Measurements from ENCODE around the gene LYPD8. TPM values are rescaled to one million over a fixed set of nuclear protein-coding genes. Genes with fewer than 3 reads are reported as not detected.

Gene LYPD8
- total RNA-seq, 1 donor from 2014 or later = not detected

DNA sequence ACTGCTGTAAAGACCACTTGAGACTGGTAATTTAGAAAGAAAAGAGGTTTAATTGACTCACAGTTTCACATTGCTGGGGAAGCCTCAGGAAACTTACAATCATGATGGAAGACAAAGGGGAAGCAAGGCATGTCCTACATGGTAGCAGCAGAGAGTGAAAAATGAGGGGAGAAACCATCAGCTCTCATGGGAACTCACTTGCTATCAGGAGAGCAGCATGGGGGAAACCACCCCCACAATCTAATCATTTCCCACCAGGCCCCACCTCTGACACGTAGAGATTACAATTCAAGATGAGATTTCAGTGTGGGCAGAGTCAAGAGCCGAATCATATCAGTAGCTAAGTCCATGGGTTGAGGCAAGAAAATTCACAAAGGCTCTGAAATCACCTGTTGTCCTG is 23.8 kb upstream of the LYPD8 start:
- DNase-seq (ENCODE audit: low spot score) = no peak
- TF ChIP-seq, protein P1, sequence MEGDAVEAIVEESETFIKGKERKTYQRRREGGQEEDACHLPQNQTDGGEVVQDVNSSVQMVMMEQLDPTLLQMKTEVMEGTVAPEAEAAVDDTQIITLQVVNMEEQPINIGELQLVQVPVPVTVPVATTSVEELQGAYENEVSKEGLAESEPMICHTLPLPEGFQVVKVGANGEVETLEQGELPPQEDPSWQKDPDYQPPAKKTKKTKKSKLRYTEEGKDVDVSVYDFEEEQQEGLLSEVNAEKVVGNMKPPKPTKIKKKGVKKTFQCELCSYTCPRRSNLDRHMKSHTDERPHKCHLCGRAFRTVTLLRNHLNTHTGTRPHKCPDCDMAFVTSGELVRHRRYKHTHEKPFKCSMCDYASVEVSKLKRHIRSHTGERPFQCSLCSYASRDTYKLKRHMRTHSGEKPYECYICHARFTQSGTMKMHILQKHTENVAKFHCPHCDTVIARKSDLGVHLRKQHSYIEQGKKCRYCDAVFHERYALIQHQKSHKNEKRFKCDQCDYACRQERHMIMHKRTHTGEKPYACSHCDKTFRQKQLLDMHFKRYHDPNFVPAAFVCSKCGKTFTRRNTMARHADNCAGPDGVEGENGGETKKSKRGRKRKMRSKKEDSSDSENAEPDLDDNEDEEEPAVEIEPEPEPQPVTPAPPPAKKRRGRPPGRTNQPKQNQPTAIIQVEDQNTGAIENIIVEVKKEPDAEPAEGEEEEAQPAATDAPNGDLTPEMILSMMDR (IDR thresholded peaks at IDR 0.05) = no peak
- H3K4me3 Mint-ChIP-seq (ENCODE audit: unreplicated experiment) = no peak overlapping the region
- H3K27me3 Mint-ChIP-seq (ENCODE audit: low read depth) = no peaks in the 10 kb centered on the region
- H3K27ac Mint-ChIP-seq (ENCODE audit: unreplicated experiment) = no peak overlapping the region
- H3K9me3 Mint-ChIP-seq (ENCODE audit: low read depth) = peaks cover 22% of the 10 kb centered on the region
- no peaks in the 10 kb centered on the region for H3K36me3 Mint-ChIP-seq (ENCODE audit: low read depth)
- no peaks in the 10 kb centered on the region for H3K4me1 Mint-ChIP-seq (ENCODE audit: low read depth)

DNA sequence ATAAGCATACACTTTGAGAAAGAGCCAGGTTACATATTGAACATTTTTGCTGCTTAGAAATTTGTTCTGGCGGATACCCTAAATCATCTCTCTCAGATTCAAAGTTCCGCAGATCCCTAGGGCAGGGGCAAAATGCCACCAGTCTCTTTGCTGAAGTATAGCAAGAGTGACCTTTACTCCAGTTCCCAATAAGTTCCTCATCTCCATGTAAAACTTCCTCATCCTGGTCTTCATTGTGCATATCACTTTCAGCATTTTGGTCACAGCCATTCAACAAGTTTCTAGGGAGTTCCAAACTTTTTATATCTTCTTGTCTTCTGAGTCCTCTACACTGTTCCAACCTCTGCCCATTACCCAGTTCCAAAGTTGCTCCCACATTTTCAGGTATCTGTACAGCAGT is 23.3 kb upstream of the LYPD8 start:
- Mint-ChIP-seq H3K4me3 (ENCODE audit: unreplicated experiment) (no peak overlapping the region), H3K9me3 (ENCODE audit: low read depth) (peaks cover 22% of the 10 kb centered on the region), H3K4me1 (ENCODE audit: low read depth) (no peaks in the 10 kb centered on the region), H3K36me3 (ENCODE audit: low read depth) (no peaks in the 10 kb centered on the region), H3K27ac (ENCODE audit: unreplicated experiment) (no peak overlapping the region), H3K27me3 (ENCODE audit: low read depth) (no peaks in the 10 kb centered on the region)
- TF ChIP-seq, protein P1 (IDR thresholded peaks at IDR 0.05) = no peak
- no peak for DNase-seq (ENCODE audit: low spot score)

DNA sequence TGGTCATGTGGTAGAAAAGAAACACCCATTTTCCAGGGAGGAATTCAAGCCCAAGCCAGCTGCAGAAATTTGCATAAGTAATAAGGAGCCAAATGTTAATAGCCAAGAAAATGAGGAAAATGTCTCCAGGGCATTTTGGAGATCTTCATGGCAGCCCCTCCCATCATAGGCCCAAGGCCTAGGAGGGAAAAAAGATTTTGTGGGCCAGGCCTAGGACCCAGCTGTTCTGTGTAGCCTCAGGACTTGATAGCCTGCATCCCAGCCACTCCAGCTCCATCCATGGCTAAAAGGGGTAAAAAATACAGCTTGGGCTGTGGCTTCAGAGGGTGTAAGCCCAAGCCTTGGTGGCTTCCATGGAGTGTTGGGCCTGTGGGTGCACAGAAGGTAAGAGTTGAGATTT is 21.4 kb upstream of the LYPD8 start:
- Mint-ChIP-seq H3K4me3 (ENCODE audit: unreplicated experiment) (no peak overlapping the region), H3K36me3 (ENCODE audit: low read depth) (no peaks in the 10 kb centered on the region), H3K27me3 (ENCODE audit: low read depth) (peaks cover 4% of the 10 kb centered on the region), H3K4me1 (ENCODE audit: low read depth) (no peaks in the 10 kb centered on the region), H3K27ac (ENCODE audit: unreplicated experiment) (no peak overlapping the region), H3K9me3 (ENCODE audit: low read depth) (peaks cover 22% of the 10 kb centered on the region)
- DNase-seq (ENCODE audit: low spot score) = no peak
- TF ChIP-seq, protein P1 (IDR thresholded peaks at IDR 0.05) = no peak

DNA sequence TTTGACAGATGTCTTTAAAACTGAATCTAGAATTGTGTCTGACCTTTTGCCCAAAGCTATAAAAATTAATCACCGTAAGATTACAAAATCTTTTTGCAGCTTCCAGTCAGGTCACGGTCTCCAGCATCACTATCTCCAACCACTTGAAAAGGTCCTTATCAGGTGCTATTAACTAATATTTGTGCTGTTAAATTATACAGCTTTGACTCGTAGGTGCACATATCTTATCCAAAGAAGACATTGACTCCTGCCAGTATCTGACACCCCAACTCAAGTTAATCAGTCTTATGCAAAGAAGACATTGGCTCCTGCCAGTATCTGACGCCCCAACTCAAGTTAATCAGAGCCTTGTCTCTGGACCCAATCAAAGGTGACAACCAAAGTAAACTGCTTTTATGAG is 19.9 kb upstream of the LYPD8 start:
- H3K36me3 Mint-ChIP-seq (ENCODE audit: low read depth) = no peaks in the 10 kb centered on the region
- no peaks in the 10 kb centered on the region for H3K4me1 Mint-ChIP-seq (ENCODE audit: low read depth)
- TF ChIP-seq, protein P1 (IDR thresholded peaks at IDR 0.05) = no peak
- H3K27ac Mint-ChIP-seq (ENCODE audit: unreplicated experiment) = no peak overlapping the region
- peaks cover 4% of the 10 kb centered on the region for H3K27me3 Mint-ChIP-seq (ENCODE audit: low read depth)
- no peak overlapping the region for H3K4me3 Mint-ChIP-seq (ENCODE audit: unreplicated experiment)
- H3K9me3 Mint-ChIP-seq (ENCODE audit: low read depth) = peaks cover 17% of the 10 kb centered on the region
- no peak for DNase-seq (ENCODE audit: low spot score)

DNA sequence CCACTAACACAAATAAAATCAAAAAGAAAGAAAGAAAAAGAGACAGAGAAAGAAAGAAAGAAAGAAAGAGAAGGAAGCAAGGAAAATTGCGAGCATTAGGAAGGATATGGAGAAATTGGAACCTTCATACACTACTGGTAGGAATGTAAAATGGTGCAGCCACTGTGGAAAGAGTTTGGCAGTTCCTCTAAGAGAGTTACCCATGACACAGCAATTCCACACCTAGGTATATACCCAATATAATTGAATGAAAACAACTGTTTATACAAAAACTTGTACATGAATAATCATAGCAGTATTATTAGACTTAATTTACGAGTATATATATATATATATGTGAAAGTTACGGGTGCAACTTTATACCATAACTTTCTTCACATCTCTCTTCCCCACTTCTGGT is 4.1 kb upstream of the LYPD8 start:
- no peaks in the 10 kb centered on the region for H3K36me3 Mint-ChIP-seq (ENCODE audit: low read depth)
- TF ChIP-seq, protein P1 (IDR thresholded peaks at IDR 0.05) = no peak
- H3K4me1 Mint-ChIP-seq (ENCODE audit: low read depth) = no peaks in the 10 kb centered on the region
- no peak overlapping the region for H3K4me3 Mint-ChIP-seq (ENCODE audit: unreplicated experiment)
- H3K27me3 Mint-ChIP-seq (ENCODE audit: low read depth) = no peaks in the 10 kb centered on the region
- peaks cover 27% of the 10 kb centered on the region for H3K9me3 Mint-ChIP-seq (ENCODE audit: low read depth)
- DNase-seq (ENCODE audit: low spot score) = no peak
- peak overlapping the region; percentile 9 for H3K27ac Mint-ChIP-seq (ENCODE audit: unreplicated experiment)
